Stimulated activated CD8-positive, alpha-beta memory T cell treated with anti-CD3 and anti-CD28 coated beads, Interleukin-4, amount 100 ng/mL, for 4 hours (primary cell): ENCODE results near the gene ERC1.

ENCODE experiments used
- DNase-seq, 2 donors: peaks; one replicate each; pipeline ENCODE4 v3.0.0-alpha.2; 2020; ENCODE audit warnings: low read depth in 2 of 2, low spot score in 1 of 2

The ERC1 gene

DNA sequence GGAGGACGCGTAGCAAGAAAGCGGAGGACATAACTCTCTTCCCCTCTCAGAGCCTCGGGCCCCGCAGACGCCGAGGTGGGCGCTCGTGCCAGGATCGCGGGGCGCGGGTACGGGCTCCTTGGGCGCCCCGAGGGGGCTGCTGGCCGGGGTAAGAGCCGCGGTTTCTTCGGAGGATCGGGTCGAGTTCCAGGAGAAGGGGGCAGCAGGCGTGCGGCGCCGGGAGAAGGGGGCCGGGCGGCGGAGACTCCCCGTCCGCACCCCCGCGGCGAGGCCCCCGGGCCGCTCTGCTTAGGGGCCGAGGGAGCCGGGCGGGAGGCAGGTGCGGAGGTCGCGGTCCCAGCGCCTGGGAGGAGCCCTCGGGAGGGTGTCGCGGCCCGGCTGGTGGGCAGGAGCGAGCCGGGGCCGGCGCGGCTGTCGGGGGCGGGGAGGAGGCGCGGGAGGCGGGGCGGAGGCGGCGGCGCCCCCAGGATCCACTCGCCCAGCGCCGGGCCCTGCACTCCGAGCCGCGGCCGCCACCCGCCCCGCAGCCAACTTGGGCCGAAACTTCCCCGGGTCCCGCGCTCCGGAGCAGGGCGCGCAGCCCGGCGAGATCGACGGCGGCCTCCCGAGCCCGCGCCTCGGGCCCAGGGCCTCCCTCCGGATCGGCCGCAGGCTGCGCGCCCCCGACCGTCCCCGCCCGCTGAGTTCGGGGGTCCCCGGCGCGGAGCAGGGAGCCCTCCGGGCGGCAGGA is 539.0 kb downstream of the ERC1 start:
- no peak for DNase-seq

DNA sequence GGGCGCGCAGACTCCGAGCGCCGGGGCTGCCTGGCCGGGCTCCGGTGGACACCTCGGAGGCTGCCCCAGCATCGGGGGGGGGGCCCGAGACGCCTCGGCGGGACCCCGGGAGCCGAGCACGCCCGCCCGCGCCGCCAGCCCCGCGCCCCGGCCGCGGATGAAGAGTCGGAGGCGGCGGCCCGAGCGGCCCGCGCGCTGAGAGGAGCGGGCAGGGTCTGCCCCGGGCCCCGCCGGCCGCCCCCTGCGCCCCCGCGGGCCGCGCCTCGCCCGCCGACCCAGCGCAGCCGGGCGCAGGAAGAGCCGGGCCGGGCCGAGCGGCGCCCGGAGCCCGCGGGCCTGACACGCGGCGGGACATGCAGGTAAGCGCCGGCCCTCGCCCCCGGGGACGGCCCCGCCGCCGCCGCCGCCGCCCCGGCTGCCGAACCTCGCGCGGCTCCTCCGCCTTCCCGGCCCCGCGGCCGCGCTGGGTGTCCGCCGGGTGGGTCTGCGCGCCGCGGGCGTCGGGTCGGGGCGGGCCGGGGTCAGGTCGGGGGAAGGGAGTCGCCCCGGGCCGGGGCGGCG is 539.6 kb downstream of the ERC1 start:
- DNase-seq: no peak

GRCh38 chr12:1531153-1531653 is 540.2 kb downstream of the ERC1 start:
- no peak for DNase-seq

- DNase-seq: no peak
Measured at GRCh38 chr12:1531654-1532374, 540.8 kb downstream of the ERC1 start.

DNA sequence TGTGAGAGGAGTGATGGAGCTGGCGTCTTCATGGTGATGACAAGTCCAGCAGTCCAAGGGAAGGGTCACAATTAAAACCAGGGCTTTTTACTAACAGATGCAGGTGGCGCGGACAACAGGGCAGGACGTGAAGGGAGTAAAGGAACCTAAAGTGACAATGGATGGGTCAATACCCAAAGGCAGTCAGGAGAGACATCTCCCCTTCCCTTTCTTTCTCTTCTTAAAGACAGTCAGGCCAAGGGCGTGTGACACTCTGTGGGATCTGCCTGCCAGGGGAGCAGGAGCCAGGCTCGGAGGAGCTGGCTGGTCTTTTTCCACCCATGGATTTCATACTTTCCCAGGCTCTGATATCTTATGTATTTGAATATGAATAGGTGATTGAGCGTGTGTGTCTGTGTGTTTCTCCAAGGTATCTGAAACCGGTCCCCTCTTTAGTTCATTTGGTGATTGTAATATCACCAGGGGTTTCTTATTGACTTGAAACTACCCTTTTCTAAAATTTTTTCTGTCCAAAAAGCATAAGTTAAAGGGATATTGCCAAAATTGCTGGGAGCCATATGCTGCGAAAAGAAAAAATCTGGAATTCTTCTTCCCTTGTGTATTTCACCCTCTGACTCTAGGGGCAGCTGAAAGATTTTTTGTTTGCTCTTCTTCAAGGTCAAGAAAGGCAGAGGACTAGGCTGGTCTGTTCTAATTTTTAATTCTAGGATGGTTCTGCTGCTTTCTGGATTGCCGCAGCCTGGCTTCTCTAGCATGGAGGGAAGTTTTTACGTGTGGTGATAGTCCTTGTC is 541.5 kb downstream of the ERC1 start:
- DNase-seq: no peak

DNA sequence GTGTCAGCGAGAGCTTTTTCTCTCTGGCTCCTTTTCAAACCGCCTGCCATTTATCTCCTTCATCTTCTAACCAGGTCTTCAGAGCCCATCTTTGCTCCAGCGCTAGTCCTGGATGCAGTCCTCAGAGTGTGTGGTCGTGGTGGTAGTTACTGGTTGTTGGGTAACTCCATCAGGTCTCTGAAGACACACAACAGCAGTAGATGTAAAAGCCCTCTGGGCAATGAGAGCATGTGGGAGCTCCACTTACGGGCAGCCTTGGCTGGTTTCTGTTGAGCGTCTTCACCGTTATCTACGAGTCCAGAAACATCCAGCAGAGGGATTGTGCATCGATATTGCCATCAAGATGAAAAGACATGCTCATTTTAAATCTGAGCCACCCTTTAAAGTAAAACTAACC is 542.2 kb downstream of the ERC1 start:
- DNase-seq: no peak

- DNase-seq: no peak
Measured at GRCh38 chr12:1533602-1534304, 542.7 kb downstream of the ERC1 start.

DNA sequence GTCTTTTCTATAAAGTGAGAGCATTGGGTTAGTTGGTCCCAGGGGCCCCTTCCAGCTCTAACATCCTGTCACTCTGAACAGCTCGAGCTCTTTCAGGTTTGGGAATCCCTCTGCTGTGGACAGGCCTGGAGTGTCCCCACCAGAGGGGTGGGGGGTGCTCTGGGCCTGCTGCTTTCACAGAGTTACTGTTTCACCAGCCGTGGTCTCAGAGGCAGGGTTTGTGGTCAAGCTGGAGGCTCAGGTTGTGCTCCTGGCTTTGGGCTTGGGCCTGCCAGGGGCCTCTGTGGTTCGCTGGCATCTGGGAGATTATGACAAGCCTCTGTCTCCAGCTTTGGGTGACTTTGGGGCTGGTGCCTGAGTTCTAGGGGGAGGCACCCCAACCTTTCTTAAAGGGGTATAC is 543.7 kb downstream of the ERC1 start:
- no peak for DNase-seq

DNA sequence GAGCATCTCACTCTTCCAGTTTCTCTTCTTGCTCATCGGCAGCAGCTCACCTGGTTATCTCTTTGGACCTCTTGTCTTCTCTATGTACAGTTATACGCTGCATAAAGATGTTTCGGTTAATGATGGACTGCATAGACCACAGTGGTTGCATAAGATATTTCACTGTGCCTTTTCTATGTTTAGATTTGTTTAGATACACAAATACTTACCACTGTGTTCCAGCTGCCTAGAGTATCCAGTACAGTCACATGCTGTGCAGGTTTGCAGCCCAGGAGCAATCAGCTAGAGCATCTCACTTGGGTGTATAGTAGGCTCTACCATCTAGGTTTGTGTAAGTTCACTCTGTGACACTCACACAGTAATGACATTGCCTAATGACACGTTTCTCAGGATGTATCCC is 545.8 kb downstream of the ERC1 start:
- DNase-seq: no peak

DNA sequence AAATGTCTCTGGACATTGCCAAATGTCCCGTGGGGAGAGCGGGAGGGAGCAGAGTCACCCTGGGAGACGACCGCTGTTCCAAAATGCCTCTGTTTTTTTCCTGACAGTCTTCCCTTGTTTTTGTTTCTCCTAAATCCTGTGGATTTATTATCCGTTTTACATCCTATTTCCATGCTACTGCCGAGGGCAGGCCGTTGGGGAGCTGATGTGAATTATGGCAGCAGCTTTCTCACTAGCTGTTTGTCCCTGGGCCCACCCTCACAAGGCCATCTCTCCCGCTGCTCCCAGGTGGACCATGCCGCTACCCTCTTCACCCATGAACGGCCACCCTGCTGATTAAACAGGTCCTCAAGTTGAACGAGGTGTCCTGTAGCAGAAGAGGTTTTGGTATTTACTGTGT is 548.1 kb downstream of the ERC1 start:
- DNase-seq: no peak

- no peak for DNase-seq
Measured at GRCh38 chr12:1540690-1541089, 549.7 kb downstream of the ERC1 start.

GRCh38 chr12:1542599-1542998 is 551.6 kb downstream of the ERC1 start:
- no peak for DNase-seq

GRCh38 chr12:1544996-1545700 is 554.1 kb downstream of the ERC1 start:
- DNase-seq: no peak
